ENCODE results near the gene PABPN1. TPM values are rescaled to one million over a fixed set of nuclear protein-coding genes. Genes with fewer than 3 reads are reported as not detected.

PABPN1 gene
- total and polyA plus RNA-seq, 9 of the 15 experiments (the other 6 are each of a cell fraction or from before 2014, with no cell fraction given) = 32.6 to 388 (median 178) TPM

DNA sequence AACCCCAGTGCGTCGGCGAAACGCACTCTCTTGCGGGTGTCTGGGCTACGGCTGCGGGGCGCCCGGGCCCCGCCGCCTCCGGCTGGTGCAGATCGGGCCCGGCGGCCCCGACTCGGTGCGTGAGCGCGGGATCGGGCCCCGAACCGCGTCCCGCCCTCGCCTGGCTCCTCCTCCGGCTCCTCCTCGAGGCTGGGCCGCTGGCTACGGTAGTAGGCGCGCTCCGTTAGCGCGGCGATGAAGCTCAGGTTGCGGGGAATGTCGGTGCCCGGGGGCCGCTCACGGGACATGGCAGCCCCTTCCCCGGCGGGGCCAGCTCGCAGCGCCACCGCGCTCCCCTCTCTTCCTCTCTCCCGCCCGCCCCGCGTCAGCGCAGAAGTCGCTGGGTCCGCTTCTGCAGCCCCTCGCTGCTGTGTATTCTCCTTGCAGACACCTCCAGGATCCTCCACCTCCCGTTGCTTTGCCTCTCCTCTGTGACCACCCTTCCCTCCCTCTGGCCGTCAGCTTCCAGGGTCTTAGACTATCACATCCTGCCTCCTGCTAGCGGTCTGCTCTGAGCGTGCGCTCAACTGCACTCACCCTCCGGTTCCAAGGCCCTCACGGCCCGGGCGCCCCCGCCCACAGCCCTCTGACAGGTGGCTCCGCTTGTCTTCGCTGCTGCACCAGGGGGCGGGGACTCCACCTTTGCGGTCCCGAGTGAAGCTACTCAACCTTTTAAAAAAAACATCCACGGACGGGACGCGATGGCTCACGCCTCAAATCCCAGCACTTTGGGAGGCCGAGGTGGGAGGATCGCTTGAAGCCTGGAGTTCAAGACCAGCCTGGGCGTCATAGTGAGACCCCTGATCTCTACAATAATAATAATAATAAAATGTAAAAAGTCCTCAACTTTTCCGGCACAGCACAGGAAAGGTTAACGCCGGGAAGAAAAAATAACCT is 18.7 kb upstream of the PABPN1 start, which contains the start of gene PPP1R3E (continued):
- TF ChIP-seq, protein P1, sequence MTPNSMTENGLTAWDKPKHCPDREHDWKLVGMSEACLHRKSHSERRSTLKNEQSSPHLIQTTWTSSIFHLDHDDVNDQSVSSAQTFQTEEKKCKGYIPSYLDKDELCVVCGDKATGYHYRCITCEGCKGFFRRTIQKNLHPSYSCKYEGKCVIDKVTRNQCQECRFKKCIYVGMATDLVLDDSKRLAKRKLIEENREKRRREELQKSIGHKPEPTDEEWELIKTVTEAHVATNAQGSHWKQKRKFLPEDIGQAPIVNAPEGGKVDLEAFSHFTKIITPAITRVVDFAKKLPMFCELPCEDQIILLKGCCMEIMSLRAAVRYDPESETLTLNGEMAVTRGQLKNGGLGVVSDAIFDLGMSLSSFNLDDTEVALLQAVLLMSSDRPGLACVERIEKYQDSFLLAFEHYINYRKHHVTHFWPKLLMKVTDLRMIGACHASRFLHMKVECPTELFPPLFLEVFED (CRISPR knock-in tag; conservative IDR thresholded peaks at IDR 0.05) = no peak
- TF ChIP-seq, protein P2, sequence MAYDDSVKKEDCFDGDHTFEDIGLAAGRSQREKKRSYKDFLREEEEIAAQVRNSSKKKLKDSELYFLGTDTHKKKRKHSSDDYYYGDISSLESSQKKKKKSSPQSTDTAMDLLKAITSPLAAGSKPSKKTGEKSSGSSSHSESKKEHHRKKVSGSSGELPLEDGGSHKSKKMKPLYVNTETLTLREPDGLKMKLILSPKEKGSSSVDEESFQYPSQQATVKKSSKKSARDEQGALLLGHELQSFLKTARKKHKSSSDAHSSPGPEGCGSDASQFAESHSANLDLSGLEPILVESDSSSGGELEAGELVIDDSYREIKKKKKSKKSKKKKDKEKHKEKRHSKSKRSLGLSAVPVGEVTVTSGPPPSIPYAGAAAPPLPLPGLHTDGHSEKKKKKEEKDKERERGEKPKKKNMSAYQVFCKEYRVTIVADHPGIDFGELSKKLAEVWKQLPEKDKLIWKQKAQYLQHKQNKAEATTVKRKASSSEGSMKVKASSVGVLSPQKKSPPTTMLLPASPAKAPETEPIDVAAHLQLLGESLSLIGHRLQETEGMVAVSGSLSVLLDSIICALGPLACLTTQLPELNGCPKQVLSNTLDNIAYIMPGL (CRISPR knock-in tag; IDR thresholded peaks at IDR 0.05) = no peak
- TF ChIP-seq FUS (optimal IDR thresholded peaks at IDR 0.05; ENCODE audit: low read depth, low read length) (no peak), STAG1 (CRISPR knock-in tag; IDR thresholded peaks at IDR 0.05; ENCODE audit: borderline replicate concordance) (0 out of 2 replicates have a peak, but pooled peaks have one; percentile 30), DPF2 (IDR thresholded peaks at IDR 0.05) (no peak), CTBP1 (IDR thresholded peaks at IDR 0.05; ENCODE audit: borderline replicate concordance) (0 out of 2 replicates have a peak, but pooled peaks have one; percentile 9), CXXC5 (CRISPR knock-in tag; IDR thresholded peaks at IDR 0.05) (peak; percentile 27; the same call in 1 of the 2 replicates), EGR1 (conservative IDR thresholded peaks at IDR 0.05) (peak; percentile 48), ZNF699 (CRISPR knock-in tag; IDR thresholded peaks at IDR 0.05; ENCODE audit: insufficient replicate concordance) (no peak), ELF1 (tag; IDR thresholded peaks at IDR 0.05) (no peak), HDAC2 (IDR thresholded peaks at IDR 0.05) (0 out of 2 replicates have a peak, but pooled peaks have one; percentile 48)
- TF ChIP-seq, protein P3, sequence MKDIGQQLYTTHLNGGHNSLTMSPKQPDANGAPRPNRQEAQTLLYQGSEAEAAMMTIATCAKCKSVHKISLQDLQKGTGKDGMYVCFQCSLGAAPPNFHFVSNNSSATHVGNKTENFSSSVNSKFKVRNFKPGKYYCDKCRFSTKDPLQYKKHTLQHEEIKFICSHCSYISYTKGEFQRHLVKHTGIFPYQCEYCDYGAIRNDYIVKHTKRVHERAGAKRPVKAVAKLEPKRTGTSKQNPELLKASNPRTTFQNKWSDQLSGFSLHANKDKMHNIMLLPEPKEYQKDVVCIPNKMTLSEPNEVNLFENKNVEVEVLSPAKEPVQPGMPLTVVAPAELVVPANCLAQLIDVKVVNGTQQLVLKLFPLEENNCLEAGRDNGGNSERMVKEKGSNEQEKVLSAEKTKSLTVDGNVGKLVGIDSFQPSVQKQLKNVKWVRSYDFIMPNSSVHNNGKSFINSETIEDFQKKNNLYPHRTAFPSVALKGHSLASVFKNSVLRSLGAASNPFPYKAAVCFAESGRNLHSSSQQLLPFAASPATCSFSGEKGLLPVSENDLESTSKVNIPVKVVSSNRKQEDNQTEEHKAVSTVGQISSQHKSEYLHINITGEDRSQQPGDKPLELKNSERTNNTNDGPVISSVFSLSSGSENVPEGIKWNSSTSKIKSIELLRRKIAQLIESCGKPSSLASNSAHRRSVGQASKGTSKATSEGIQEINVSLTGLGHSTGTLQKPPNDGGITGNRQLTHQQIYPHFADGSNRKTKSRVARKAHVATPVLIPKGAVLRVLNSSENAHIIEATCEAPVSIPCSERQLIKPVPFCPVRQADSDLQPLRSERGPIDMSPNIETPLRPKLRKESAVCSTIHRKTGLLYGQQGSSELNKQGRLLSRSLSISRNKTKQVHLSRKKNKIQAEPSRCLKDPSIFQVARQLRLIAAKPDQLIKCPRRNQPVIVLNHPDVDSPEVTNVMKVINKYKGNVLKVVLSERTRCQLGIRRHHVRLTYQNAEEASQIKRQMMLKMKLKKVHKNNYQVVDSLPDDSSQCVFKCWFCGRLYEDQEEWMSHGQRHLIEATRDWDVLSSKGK (CRISPR knock-in tag; IDR thresholded peaks at IDR 0.05) = no peak
- TF ChIP-seq, protein P4, sequence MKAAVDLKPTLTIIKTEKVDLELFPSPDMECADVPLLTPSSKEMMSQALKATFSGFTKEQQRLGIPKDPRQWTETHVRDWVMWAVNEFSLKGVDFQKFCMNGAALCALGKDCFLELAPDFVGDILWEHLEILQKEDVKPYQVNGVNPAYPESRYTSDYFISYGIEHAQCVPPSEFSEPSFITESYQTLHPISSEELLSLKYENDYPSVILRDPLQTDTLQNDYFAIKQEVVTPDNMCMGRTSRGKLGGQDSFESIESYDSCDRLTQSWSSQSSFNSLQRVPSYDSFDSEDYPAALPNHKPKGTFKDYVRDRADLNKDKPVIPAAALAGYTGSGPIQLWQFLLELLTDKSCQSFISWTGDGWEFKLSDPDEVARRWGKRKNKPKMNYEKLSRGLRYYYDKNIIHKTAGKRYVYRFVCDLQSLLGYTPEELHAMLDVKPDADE (conservative IDR thresholded peaks at IDR 0.05; ENCODE audit: control insufficient read depth, low read depth, low read length) = peak; percentile 58
- TF ChIP-seq, protein P5, sequence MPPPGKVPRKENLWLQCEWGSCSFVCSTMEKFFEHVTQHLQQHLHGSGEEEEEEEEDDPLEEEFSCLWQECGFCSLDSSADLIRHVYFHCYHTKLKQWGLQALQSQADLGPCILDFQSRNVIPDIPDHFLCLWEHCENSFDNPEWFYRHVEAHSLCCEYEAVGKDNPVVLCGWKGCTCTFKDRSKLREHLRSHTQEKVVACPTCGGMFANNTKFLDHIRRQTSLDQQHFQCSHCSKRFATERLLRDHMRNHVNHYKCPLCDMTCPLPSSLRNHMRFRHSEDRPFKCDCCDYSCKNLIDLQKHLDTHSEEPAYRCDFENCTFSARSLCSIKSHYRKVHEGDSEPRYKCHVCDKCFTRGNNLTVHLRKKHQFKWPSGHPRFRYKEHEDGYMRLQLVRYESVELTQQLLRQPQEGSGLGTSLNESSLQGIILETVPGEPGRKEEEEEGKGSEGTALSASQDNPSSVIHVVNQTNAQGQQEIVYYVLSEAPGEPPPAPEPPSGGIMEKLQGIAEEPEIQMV (tag; conservative IDR thresholded peaks at IDR 0.05; ENCODE audit: low read depth) = no peak
- TF ChIP-seq, protein P6, sequence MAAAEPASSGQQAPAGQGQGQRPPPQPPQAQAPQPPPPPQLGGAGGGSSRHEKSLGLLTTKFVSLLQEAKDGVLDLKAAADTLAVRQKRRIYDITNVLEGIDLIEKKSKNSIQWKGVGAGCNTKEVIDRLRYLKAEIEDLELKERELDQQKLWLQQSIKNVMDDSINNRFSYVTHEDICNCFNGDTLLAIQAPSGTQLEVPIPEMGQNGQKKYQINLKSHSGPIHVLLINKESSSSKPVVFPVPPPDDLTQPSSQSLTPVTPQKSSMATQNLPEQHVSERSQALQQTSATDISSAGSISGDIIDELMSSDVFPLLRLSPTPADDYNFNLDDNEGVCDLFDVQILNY (CRISPR knock-in tag; IDR thresholded peaks at IDR 0.05) = 0 out of 2 replicates have a peak, but pooled peaks have one; percentile 8

Data from K562 (cell line).